SKM-1 (cell line): Measurements from ENCODE around the gene VPS35.
"Not testable (repeated sequence)": the region's sequence is repeated elsewhere in the genome, so short reads cannot be mapped to it uniquely, and the experiment has no call there.

ENCODE experiments used
- DNase-seq: peaks from one replicate; lab custom pipeline; 2025; ENCODE audit not compliant: unreplicated experiment; lab: John Stamatoyannopoulos, UW

Gene VPS35

DNA sequence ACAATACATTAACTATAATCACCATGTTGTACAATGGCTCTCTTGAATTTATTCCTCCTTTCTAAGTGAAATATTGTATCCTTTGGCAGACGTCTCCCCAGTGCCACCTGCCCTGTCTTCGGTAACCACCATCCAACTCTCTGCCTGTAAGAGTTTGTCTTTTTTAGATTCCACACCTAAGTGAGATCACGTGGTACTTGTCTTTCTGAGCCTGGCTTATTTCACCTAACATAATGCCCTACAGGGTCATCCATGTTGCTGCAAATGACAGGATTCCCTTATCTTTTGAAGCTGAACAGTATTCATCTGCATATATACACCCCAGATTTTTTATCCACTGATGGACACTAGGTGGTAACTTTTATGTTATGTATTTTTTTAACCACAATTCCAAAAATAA lies 24.7 kb upstream of the VPS35 start:
- no peak for DNase-seq

DNA sequence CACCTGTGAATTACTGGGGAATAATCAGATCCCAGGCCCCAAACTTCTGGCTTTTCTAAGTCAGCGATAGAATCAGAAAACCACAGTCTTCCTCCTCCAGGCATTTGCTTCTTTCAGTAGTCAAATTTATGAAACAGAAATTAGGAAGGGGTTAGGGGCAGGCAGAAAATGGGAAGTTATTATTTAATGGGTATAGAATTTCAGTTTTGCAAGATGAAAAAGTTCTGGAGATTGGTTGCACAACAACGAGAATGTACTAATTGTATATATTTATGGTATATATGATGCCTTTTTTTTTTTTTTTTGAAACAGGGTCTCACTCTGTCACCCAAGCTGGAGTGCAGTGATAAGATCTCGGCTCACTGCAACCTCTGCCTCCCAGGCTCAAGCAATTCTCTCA lies 23.9 kb upstream of the VPS35 start:
- DNase-seq = peak; percentile 27

DNA sequence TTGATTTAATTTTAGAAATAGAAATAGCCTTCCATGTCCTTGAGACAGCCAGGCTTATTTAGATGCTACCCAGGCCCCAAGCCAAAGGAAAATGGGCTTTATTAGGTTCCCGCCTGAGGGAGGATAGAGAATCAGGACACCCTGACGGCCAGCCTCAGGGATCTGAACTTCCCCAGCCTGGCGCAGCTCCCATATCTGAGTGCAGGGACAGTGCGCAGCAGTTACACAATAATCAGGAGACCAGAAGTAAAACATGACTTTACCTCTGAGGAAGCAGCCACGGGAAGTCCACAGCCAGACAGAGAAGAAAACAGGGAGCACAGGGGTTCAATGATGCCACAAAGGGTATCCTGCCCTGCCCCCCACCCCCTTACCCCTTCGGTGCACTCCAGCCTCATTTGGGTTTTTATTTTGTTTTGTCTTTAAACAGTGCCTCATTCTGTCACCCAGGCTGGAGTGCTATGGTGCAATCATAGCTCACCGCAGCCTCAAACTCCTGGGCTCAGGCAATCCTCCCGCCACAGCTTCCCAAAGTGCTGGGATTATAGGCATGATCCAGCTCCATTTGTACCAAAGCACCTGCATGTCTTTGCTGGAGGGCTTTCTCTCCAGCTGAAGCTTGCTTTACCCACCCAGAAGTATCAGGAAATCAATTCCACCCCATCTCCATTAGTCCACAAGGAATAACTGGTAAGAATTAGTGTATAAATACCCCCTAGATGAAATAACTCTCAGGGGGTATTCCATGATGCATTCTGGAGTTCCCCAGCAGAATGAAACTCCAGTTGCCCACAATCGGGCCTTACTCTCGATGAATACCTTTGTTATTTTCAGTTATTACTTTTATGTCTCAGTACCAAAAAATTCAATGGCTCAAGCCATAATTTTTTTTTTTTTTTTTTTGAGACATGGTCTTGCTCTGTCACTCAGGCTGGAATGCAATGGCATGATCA lies 22.4 kb upstream of the VPS35 start:
- DNase-seq = peak; percentile 12

DNA sequence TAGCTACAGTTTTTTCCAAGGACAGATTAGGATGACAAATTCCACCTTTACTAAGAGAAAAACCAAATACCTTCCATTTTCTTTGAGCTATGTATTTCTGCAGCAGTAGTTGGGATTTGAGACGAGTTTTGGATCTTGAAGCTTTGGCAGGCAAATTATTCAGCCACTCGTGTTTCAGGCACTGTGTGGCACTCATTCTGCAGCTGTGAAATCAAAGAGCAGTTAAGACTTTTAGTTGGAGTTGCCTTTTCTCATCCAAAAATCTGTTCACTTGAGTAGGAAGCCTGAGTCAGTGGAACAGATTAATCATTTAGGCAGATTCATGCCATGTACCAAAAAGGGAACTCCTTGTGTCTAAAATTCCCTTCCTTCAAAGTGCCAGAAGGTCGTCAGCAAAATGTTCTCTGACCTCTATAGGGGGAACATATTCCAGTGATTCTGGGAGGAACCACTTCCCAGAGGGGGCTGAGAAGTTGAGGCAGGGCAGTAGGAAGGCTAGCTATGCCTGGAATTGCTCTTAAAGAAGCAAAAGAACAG lies 20.6 kb upstream of the VPS35 start:
- no peak for DNase-seq

DNA sequence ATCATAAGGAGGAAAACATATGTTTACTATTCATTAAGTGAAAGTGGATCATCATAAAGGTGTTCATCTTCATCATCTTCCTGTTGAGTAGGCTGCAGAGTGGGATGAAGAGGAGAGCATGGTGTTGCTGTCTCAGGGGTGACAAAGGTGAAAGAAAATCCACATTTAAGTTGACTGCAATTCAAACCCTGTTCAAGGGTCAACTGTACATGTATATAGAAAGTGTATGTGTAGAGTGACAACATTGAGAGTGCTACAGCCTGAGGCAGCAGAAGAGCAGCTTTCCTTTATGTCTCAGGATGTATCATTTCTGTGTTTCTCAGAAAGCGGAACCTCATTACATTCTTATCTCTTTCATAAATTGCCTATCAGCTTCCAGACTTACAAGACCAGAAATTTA lies 17.7 kb upstream of the VPS35 start:
- DNase-seq = no peak

DNA sequence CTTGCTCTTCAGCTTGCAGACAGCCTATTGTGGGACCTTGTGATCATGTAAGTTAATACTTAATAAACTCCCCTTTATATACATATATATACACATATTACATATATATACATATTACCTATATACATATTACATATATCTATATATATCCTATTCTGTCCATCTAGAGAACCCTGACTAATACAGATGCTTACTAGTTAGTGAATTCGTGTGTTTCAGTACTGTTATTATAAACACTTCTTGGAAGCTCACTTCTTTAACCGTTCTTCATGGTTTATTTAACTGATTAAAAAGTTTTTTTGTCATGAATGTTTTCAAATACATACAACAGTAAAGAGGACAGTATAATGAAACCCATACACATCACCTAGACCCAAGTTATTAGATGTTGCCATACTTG lies 13.1 kb upstream of the VPS35 start:
- no peak for DNase-seq

DNA sequence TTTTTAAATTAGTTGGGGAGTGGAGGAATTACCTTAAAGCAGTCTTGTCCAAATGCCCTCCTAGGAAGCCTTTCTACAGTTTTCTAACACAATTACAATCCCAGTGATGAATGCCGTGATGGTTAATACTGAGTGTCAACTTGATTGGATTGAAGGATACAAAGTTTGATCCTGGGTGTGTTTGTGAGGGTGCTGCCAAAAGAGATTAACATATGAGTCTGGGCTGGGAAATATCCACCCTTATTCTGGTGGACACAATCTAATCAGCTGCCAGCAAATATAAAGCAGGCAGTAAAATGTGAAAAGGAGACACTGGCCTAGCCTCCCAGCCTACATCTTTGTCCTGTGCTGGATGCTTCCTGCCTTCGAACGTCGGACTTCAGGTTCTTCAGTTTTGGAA lies 12.6 kb upstream of the VPS35 start:
- no peak for DNase-seq

DNA sequence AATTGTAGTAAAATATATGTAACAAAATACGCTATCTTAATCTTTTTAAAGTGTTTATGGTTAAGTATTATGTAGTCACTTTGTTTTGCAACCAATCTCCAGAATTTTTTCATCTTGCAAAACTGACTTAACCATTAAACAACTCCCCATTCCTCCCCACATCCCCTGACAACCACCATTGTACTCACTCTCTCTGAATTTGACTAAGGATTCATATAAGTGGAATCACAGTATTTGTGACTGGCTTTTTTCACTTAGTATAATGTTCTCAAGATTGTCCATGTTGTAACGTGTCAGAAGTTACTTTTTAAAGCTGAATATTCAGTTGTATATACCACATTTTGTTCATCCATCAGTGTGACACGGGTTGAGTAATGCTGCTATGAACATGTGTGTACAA lies 11.1 kb upstream of the VPS35 start:
- no peak for DNase-seq

DNA sequence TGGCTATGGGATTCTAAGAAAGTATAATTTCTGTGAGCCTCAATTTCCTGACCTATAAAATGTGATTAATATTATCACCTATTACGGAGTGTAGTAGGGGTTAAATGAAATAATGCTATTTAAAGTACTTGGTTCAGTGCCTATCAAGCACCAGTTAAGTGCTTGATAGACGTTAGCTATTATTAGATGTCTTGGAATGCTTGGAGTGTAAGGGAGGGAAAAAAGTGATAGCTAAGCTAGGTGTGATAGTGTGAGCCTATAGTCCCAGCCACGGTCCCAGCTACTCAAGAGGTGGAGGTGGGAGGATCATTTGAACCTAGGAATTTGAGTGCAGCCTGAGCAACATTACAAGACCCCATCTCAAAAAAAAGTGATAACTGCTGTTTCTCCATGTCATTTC lies 8.0 kb upstream of the VPS35 start:
- DNase-seq = no peak

DNA sequence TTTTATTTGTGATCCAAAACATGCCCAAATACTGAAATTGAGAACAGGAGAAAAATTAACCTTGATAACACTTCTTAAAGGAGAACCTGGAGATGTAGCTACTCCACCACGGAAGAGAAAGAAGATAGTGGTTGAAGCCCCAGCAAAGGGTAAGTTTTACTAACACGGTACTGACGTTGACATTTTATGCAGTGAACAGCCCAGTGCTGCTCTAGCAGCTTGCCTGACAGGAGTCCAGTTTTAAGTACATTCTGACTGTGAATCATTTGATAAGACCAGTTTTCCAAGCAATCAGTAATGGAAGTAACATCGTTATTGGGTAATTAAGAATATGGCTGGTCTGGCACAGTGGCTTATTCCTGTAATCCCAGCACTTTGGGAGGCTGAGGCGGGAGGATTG lies 7.0 kb upstream of the VPS35 start:
- DNase-seq = no peak

DNA sequence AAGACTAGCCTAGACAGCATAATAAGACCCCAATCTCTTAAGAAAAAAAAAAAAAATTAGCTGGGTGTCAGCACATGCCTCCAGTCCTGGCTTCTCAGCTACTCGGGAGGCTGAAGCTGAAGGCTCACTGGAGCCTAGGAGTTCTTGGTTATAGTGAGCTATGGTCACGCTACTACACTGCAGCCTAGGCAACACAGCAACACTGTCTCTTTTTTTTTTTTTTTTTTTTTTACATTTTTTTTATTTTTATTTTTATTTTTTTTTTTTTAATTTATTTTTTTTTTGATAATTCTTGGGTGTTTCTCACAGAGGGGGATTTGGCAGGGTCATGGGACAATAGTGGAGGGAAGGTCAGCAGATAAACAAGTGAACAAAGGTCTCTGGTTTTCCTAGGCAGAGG lies 4.6 kb upstream of the VPS35 start:
- no peak for DNase-seq

DNA sequence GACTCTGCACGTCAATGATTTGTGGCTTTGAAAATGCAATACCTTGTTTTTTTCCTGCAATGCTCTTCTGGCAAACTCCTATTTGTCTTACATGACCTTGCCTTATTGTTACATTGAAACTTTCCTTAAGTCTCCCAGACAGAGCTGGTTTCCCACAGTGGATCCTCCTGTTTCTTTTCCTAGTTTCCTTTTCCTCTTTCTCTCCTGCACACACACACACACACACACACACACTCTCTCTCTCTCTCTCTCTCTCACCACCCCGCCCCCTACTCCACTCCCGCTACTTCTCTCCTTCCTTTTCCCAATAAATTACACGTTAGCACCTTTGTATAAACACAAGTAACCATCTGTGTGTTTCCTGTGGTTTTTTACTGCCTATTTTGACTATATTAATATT lies 2.7 kb upstream of the VPS35 start:
- no peak for DNase-seq

DNA sequence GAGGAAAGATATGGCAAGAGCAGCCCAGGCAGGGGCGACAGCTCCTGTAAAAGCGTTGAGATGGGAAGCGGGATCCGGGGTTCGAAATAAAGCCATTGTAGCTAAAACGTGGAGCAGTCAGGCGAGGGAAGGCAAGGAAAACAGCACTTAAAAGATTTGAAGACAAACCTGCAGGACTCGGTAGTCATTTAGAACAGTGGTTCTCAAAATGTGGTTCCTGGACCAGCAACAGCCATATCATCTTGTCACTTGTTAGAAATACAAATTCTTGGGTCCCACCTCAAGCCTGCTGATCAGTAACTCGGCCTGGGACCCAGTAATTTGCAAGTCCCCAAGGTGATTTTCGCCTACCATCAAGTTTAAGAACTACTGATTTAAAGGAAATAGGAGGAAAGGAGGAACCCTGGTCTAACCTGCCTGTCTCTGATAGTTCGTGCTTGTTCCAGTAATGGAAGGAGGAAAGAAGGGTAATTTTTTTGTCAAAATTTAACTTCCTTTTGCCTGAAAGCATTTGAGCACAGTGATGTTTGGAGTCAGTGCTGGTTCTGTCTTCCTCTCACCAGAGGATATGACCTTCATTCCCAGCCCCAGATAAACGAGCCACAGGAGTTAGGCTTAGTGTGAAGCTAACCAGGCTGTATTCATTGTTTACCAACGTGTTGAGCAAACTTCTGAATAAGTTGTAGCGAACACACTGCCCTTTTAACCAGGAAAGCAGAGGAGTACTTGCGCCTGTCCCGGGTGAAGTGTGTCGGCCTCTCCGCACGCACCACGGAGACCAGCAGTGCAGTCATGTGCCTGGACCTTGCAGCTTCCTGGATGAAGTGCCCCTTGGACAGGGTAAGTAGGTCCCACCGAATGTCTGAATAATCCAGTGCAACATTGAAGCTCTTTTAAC lies 1.6 kb upstream of the VPS35 start:
- no peak for DNase-seq

DNA sequence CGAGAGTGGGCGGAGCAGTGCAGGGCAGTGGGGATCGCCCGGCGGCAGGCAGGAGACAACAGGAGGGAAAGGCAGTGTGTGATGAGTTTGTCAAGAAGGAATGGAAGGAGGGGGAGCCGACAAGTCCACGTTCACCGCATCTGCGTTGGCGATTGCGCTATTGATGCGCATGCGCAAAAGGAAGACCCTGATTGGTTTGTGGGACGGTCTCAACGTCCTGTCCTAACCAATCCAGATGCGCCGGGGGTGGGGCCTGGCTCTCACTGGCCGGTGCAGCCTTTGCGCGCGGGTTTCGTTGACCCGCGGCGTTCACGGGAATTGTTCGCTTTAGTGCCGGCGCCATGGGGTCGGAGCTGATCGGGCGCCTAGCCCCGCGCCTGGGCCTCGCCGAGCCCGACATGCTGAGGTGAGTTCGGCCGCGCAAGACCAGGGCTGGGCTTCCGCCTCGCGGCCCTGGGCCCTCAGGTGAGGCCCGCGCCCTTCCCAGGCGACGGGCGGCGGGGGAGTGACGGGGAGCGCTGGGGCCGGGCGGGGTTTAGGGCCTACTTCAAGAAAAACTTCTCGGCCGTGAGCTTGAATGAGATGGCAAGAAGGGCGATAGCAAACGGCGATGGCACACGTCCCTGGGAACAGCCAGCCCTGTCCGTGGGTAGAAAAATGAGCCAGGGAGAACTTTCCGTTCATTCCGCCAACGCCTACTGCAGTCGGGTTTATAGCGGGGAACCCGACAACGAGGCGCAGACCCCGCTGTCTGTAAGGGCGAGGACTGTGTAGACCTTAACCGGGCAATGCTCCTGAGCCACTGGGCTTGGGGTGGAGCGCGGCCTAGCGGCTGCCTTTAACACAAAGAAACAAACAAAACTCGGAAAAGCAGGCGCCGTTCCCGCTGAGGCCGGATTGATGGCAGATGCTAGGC lies 645 bp upstream of the VPS35 start, which contains the start of gene ORC6:
Gene ORC6, plus strand, starts transcription at position 295 of the 916 bp plus-strand sequence. Its CDS starts 47 bp downstream, at position 342.
- peak; percentile 99 for DNase-seq

DNA sequence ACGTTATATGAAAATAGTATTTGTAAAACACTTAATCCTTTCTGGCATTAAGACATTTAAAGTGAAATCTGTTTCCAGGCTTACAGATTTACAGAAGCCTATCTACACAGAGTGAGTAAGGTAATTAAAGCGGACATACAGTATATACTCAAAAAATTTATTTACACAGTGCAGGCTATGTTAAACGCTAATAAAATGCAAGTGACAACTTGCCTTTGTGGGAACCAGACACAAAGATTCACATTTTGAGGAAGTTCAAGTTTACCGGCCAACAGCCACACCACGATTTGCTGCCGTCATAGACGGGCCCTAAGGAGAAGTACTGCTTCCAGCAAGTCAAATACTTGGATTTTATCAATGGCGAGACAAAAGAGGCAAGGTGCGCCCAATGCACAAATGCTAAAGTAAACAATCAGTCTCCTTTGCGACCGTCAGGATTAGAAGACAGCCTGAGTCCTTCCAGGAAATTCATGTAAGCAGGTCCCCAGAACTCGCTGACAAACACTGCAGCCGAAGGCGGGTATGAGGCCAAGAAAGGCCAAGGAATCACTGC lies 801 bp downstream of the VPS35 start:
- DNase-seq = peak; percentile 44

DNA sequence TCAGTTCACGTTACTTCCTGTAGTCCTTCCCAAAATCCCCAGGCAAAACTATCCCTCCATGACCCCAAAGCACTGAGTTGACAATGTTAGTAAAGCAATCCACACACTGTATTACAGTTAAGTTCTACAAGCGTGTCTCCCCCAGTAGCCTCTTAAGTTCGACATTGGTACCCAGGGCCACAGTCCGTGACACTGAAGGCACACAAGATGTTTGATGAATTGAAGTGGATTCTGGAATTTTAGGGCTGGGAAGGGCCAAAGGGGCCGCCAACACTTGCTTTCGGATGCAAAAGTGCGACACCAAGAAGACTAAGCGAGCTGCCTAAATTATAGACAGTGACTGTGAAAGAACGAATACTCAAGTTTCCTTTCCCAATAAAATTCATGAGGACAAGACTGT lies 1.5 kb downstream of the VPS35 start:
- no peak for DNase-seq

DNA sequence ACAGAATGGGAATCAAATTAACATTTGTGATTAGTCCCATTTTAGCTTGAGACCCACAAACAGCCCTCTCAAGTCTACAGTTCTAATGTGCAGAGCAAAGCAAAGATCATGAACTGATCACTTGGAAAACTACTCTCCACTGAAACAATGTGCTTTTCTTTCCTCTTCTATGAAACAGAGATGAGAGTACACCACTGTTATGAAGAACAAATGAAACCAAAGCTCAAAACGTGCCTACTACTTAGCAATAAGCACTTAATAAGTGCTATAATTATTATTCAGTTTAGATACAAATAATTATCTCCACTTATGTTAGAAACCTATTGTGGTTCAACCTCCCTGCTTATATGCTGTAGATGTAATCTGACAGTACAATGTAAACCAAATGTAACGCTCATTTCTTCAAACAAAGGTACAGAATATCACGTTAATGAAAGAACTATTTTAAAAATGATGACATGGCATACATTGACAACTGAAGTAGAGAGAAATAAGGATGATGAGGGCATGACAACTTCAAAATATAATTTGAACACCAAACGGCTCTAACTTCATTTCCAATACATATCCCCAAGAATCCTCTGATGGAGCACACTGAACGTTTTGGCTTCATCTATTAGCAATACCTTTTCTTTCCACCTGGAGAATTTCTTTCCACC lies 2.0 kb downstream of the VPS35 start:
- DNase-seq = no peak

DNA sequence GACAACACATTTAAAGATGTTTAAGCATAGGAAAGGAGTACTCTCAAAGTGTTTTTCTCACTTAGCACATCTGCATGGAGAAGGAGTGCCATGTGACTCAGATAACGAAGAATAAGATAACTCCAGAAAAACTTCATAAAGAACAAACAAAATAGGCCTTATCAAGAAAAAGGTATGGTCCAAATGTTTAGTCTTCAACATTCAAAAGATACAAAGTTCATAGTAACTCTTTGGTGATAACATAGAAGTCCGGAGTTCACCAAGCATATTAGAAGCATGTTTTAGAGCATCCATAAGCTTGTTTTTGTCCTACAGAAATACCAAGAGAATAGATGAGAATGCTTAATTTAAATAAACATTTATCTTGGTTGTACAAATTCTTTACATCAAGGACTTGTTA lies 7.1 kb downstream of the VPS35 start:
- DNase-seq = not testable (repeated sequence)

DNA sequence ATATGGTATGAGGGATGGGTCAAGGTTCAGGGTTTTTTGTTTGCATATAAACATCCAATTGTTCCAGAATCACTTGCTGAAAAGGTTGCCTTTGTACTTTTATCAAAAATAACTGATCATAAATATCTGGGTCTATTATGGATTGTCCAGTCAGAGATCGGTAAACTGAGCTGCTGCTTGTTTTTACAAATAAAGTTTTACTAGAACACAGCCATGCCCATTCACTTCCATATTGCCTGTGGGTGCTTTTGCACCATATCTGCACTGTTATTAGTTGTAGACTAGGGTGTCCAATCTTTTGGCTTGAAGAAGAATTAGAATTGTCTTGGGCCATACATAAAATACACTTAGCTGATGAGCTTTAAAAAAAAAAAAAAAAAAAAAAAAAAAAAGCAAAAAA lies 11.0 kb downstream of the VPS35 start:
- DNase-seq = not testable (repeated sequence)
